Glutamatergic neuron (in vitro differentiated cells): Measurements from ENCODE around the gene PCDH9. TPM values are rescaled to one million over a fixed set of nuclear protein-coding genes. Genes with fewer than 3 reads are reported as not detected.

Source experiments
- DNase-seq: peaks from one replicate; pipeline ENCODE4 v3.0.0; 2022
- H3K27ac Mint-ChIP-seq: one replicate; pipeline ENCODE4 v1.8.0; 2020; ENCODE audit warnings: mild to moderate bottlenecking, mixed read lengths, inconsistent platforms; ENCODE audit not compliant: unreplicated experiment
- H3K27me3 Mint-ChIP-seq: one replicate; pipeline ENCODE4 v1.8.0; 2020; ENCODE audit warnings: mild to moderate bottlenecking, moderate library complexity, mixed read lengths, inconsistent platforms; ENCODE audit not compliant: unreplicated experiment
- H3K36me3 Mint-ChIP-seq: one replicate; pipeline ENCODE4 v1.8.0; 2020; ENCODE audit warnings: mild to moderate bottlenecking, mixed read lengths, inconsistent platforms; ENCODE audit not compliant: unreplicated experiment
- H3K4me1 Mint-ChIP-seq: one replicate; pipeline ENCODE4 v1.8.0; 2020; ENCODE audit warnings: mild to moderate bottlenecking, low read depth, mixed read lengths, inconsistent platforms; ENCODE audit not compliant: unreplicated experiment
- H3K4me3 Mint-ChIP-seq: one replicate; pipeline ENCODE4 v1.8.0; 2020; ENCODE audit warnings: mild to moderate bottlenecking, mixed read lengths, inconsistent platforms; ENCODE audit not compliant: unreplicated experiment
- H3K9me3 Mint-ChIP-seq: one replicate; pipeline ENCODE4 v1.8.0; 2020; ENCODE audit warnings: mild to moderate bottlenecking, moderate library complexity, mixed read lengths, inconsistent platforms; ENCODE audit not compliant: unreplicated experiment
- total RNA-seq: library from RNA; stranded (reverse); fragmentation: NEBNext Ultra II Directional; extraction: Animal tissue kit (Norgen Biotek cat#: 25700); gene quantifications from one replicate; pipeline ENCODE4 v1.2.1, GENCODE V29; 2021; ENCODE audit not compliant: unreplicated experiment
- TF ChIP-seq, protein P1 (sequence below): fragments of 200-600 bp; sonication (generic); IDR thresholded peaks from one replicate; pipeline ENCODE4 v1.5.0; 2021; ENCODE audit not compliant: partially characterized antibody, unreplicated experiment

The PCDH9 gene
- total RNA-seq, 1 donor from 2014 or later: 43.3 TPM

- Mint-ChIP-seq H3K4me3 (no peak overlapping the region), H3K36me3 (no peaks in the 10 kb centered on the region), H3K9me3 (no peaks in the 10 kb centered on the region), H3K27me3 (no peaks in the 10 kb centered on the region), H3K27ac (no peak overlapping the region), H3K4me1 (peaks cover 16% of the 10 kb centered on the region)
- no peak for DNase-seq
- TF ChIP-seq, protein P1, sequence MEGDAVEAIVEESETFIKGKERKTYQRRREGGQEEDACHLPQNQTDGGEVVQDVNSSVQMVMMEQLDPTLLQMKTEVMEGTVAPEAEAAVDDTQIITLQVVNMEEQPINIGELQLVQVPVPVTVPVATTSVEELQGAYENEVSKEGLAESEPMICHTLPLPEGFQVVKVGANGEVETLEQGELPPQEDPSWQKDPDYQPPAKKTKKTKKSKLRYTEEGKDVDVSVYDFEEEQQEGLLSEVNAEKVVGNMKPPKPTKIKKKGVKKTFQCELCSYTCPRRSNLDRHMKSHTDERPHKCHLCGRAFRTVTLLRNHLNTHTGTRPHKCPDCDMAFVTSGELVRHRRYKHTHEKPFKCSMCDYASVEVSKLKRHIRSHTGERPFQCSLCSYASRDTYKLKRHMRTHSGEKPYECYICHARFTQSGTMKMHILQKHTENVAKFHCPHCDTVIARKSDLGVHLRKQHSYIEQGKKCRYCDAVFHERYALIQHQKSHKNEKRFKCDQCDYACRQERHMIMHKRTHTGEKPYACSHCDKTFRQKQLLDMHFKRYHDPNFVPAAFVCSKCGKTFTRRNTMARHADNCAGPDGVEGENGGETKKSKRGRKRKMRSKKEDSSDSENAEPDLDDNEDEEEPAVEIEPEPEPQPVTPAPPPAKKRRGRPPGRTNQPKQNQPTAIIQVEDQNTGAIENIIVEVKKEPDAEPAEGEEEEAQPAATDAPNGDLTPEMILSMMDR: no peak
Observed at GRCh38 chr13:66940113-66940512, 290.0 kb downstream of the PCDH9 start.

DNA sequence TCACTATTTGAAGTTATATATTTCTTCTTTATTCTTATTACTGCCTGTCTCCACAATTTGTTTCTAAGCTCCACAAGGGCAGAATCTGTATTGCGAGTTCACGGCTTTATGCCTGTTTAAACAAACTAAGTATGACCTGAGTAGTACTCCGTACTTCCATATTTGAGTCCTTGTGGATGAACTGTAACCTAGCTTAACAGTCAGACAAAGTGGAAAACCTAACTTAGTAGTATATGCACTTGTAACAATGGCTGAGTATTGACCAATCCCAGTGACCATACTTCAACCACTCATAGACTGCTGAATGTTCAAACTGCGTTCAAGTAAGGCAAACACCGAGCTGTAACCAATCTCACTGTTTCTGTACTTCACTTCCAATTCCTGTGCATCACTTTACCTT lies 292.7 kb downstream of the PCDH9 start:
- no peaks in the 10 kb centered on the region for H3K9me3 Mint-ChIP-seq
- H3K27me3 Mint-ChIP-seq: no peaks in the 10 kb centered on the region
- H3K4me3 Mint-ChIP-seq: no peak overlapping the region
- H3K27ac Mint-ChIP-seq: no peak overlapping the region
- TF ChIP-seq, protein P1: no peak
- no peaks in the 10 kb centered on the region for H3K36me3 Mint-ChIP-seq
- H3K4me1 Mint-ChIP-seq: no peaks in the 10 kb centered on the region
- DNase-seq: no peak

- no peak for DNase-seq
- H3K9me3 Mint-ChIP-seq: no peaks in the 10 kb centered on the region
- H3K27me3 Mint-ChIP-seq: no peaks in the 10 kb centered on the region
- no peaks in the 10 kb centered on the region for H3K36me3 Mint-ChIP-seq
- no peaks in the 10 kb centered on the region for H3K4me1 Mint-ChIP-seq
- H3K4me3 Mint-ChIP-seq: no peak overlapping the region
- TF ChIP-seq, protein P1: no peak
- H3K27ac Mint-ChIP-seq: no peak overlapping the region
Observed at GRCh38 chr13:66933994-66934393, 296.1 kb downstream of the PCDH9 start.

- H3K36me3 Mint-ChIP-seq: no peaks in the 10 kb centered on the region
- no peak for DNase-seq
- no peak overlapping the region for H3K4me3 Mint-ChIP-seq
- H3K4me1 Mint-ChIP-seq: no peaks in the 10 kb centered on the region
- H3K9me3 Mint-ChIP-seq: no peaks in the 10 kb centered on the region
- H3K27ac Mint-ChIP-seq: no peak overlapping the region
- TF ChIP-seq, protein P1: no peak
- no peaks in the 10 kb centered on the region for H3K27me3 Mint-ChIP-seq
Observed at GRCh38 chr13:66933527-66933926, 296.6 kb downstream of the PCDH9 start.

GRCh38 chr13:66927562-66927961 lies 302.6 kb downstream of the PCDH9 start:
- DNase-seq: no peak
- H3K36me3 Mint-ChIP-seq: no peaks in the 10 kb centered on the region
- no peaks in the 10 kb centered on the region for H3K9me3 Mint-ChIP-seq
- TF ChIP-seq, protein P1: no peak
- no peaks in the 10 kb centered on the region for H3K27me3 Mint-ChIP-seq
- no peak overlapping the region for H3K27ac Mint-ChIP-seq
- no peaks in the 10 kb centered on the region for H3K4me1 Mint-ChIP-seq
- H3K4me3 Mint-ChIP-seq: no peak overlapping the region
